Neural cell (in vitro differentiated cells): ENCODE measurements around the gene ANXA6. TPM values are rescaled to one million over a fixed set of nuclear protein-coding genes. Genes with fewer than 3 reads are reported as not detected.

Experiments
- H2AFZ ChIP-seq: fragments of 200-600, 300-800 bp; sonication (generic), shearing (Covaris generic); 2 replicates; pipeline ENCODE4 v1.6.0; 2014; ENCODE audit warnings: low read depth, mild to moderate bottlenecking, antibody characterized with exemption, low read length, moderate library complexity
- H3F3A ChIP-seq: fragments of 200-600 bp; shearing (Covaris generic); 2 replicates; pipeline ENCODE4 v1.6.1; 2016; ENCODE audit warnings: mild to moderate bottlenecking, moderate library complexity, mixed read lengths, antibody characterized with exemption, low read length; ENCODE audit not compliant: insufficient read depth, poor library complexity, severe bottlenecking
- H3K27ac ChIP-seq: fragments of 200-600, 300-800 bp; sonication (generic), shearing (Covaris generic); 2 replicates; pipeline ENCODE4 v1.5.1; 2014; ENCODE audit warnings: mild to moderate bottlenecking, low read length, moderate library complexity
- H3K27me3 ChIP-seq: fragments of 300-800, 200-600 bp; sonication (generic), shearing (Covaris generic); 2 replicates; pipeline ENCODE4 v1.6.0; 2014; ENCODE audit warnings: mild to moderate bottlenecking, low read depth, low read length, moderate library complexity; ENCODE audit not compliant: insufficient read depth
- H3K36me3 ChIP-seq: fragments of 300-800, 200-600 bp; sonication (generic), shearing (Covaris generic); 2 replicates; pipeline ENCODE4 v1.5.1; 2014; ENCODE audit warnings: mild to moderate bottlenecking, antibody characterized with exemption, low read length, moderate library complexity; ENCODE audit not compliant: insufficient read depth
- H3K4me2 ChIP-seq: fragments of 300-800, 200-600 bp; sonication (generic), shearing (Covaris generic); 2 replicates; pipeline ENCODE4 v1.6.0; 2014; ENCODE audit warnings: mild to moderate bottlenecking, low read length
- H3K4me3 ChIP-seq: fragments of 300-800, 200-600 bp; sonication (generic), shearing (Covaris generic); 2 replicates; pipeline ENCODE4 v1.5.1; 2014; ENCODE audit warnings: mild to moderate bottlenecking, low read length, moderate library complexity
- H3K79me2 ChIP-seq: fragments of 200-600 bp; shearing (Covaris generic); replicated peaks from 2 replicates; pipeline ENCODE4 v1.6.0; 2014; ENCODE audit warnings: mild to moderate bottlenecking, low read length, moderate library complexity; ENCODE audit not compliant: insufficient read depth
- H3K9ac ChIP-seq: fragments of 300-800, 200-600 bp; sonication (generic), shearing (Covaris generic); 2 replicates; pipeline ENCODE4 v1.6.1; 2016; ENCODE audit warnings: mild to moderate bottlenecking, low read length, mixed read lengths
- H3K9me2 ChIP-seq: fragments of 200-600 bp; shearing (Covaris generic); 2 replicates; pipeline ENCODE4 v1.6.1; 2016; ENCODE audit warnings: mild to moderate bottlenecking, low read length, mixed read lengths; ENCODE audit not compliant: insufficient read depth
- H3K9me3 ChIP-seq: fragments of 200-600, 300-800 bp; sonication (generic), shearing (Covaris generic); 2 replicates; pipeline ENCODE4 v1.6.1; 2016; ENCODE audit warnings: mild to moderate bottlenecking, mixed run types, low read length, moderate library complexity, mixed read lengths
- H4K20me1 ChIP-seq: fragments of 200-600 bp; shearing (Covaris generic); 2 replicates; pipeline ENCODE4 v1.6.1; 2016; ENCODE audit warnings: mild to moderate bottlenecking, mixed run types; ENCODE audit not compliant: insufficient read depth
- EP300 ChIP-seq: fragments of 450-650 bp; conservative IDR thresholded peaks from 2 replicates; pipeline ENCODE4 v1.6.1; 2014; ENCODE audit warnings: antibody characterized with exemption, mild to moderate bottlenecking, moderate library complexity; ENCODE audit not compliant: poor library complexity, severe bottlenecking
- EZH2 ChIP-seq: fragments of 200-600, 300-800 bp; shearing (Covaris generic), sonication (generic); IDR thresholded peaks from 2 replicates; pipeline ENCODE4 v1.6.1; 2014; ENCODE audit warnings: antibody characterized with exemption, low read length, borderline replicate concordance, mild to moderate bottlenecking; ENCODE audit not compliant: insufficient read depth, poor library complexity, severe bottlenecking
- MXI1 ChIP-seq: fragments of 450-650 bp; conservative IDR thresholded peaks from 2 replicates; pipeline ENCODE4 v1.6.1; 2014; ENCODE audit warnings: antibody characterized with exemption, mild to moderate bottlenecking; ENCODE audit not compliant: poor library complexity, severe bottlenecking
- POLR2AphosphoS5 ChIP-seq: IDR thresholded peaks from 2 replicates; pipeline ENCODE4 v1.6.1; 2012
- RAD21 ChIP-seq: fragments of 450-650 bp; conservative IDR thresholded peaks from 2 replicates; pipeline ENCODE4 v1.6.1; 2014; ENCODE audit warnings: antibody characterized with exemption, mild to moderate bottlenecking, moderate library complexity
- SMC3 ChIP-seq: fragments of 450-650 bp; conservative IDR thresholded peaks from 2 replicates; pipeline ENCODE4 v1.6.1; 2014; ENCODE audit warnings: antibody characterized with exemption, mild to moderate bottlenecking, moderate library complexity; ENCODE audit not compliant: poor library complexity
- TAF1 ChIP-seq: IDR thresholded peaks from 2 replicates; pipeline ENCODE4 v1.6.1; 2012; ENCODE audit warnings: low read depth
- polyA plus RNA-seq: library from polyadenylated mRNA; depleted of rRNA; stranded (reverse); fragments of >200 nt; gene quantifications from 2 replicates; pipeline ENCODE4 v1.2.3, GENCODE V29; 2014
- TF ChIP-seq, protein P1 (sequence below): IDR thresholded peaks from 2 replicates; pipeline ENCODE4 v1.6.1; 2012; ENCODE audit warnings: borderline replicate concordance
- TF ChIP-seq, protein P2 (sequence below): fragments of 450-650 bp; IDR thresholded peaks from 2 replicates; pipeline ENCODE4 v1.5.1; 2014; ENCODE audit warnings: antibody characterized with exemption, mild to moderate bottlenecking, moderate library complexity; ENCODE audit not compliant: poor library complexity, severe bottlenecking

ANXA6 gene
- polyA plus RNA-seq, 1 donor from 2014 or later, result 27.5 TPM

DNA sequence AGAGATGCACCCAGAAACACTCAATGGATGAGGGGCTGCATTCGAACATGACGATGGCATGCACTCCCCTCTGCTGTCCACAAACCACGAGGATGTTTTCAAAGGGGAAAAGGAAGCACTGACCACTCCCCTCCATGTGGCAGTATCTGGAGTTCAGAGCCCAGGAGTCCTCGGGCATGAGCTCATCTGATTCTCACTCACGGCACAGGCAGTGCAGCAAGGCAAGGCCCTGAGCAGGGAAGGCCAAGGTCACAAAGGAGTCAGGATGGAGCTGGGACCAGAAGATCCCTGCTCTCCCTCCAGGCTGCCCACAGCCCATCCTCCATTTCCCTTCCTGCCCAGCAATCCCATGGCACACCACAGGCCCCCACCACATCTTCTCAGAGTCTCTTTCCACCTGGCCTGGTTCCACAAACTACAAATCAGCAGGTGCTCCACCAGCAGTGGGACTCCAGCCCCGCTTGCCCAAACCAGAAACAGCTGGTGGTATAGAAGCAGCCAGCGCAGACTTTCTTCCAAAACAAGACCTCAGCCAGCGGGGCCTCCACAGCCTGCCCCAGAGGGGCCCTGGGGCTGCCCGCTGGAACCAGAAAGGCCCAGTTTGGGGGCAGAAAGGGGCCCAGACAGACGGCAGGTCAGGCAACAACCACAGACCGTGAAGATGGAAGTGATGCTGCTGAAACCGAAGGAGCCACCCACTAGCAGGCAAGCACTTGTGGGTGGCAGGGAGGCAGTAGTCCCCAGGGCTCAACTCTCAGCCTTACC, 89.0 kb downstream of the ANXA6 start:
- no peak overlapping the region for H3K9ac ChIP-seq
- H3F3A ChIP-seq, result no peaks in the 10 kb centered on the region
- no peaks in the 10 kb centered on the region for H3K9me2 ChIP-seq
- no peaks in the 10 kb centered on the region for H3K36me3 ChIP-seq
- H3K4me2 ChIP-seq, result no peak overlapping the region
- H3K27ac ChIP-seq, result no peak overlapping the region
- H3K79me2 ChIP-seq, result no peaks in the 10 kb centered on the region
- H4K20me1 ChIP-seq, result no peaks in the 10 kb centered on the region
- H3K9me3 ChIP-seq, result no peaks in the 10 kb centered on the region
- H3K27me3 ChIP-seq, result no peaks in the 10 kb centered on the region
- H3K4me3 ChIP-seq, result no peak overlapping the region
- H2AFZ ChIP-seq, result no peak overlapping the region
- TF ChIP-seq, protein P1, sequence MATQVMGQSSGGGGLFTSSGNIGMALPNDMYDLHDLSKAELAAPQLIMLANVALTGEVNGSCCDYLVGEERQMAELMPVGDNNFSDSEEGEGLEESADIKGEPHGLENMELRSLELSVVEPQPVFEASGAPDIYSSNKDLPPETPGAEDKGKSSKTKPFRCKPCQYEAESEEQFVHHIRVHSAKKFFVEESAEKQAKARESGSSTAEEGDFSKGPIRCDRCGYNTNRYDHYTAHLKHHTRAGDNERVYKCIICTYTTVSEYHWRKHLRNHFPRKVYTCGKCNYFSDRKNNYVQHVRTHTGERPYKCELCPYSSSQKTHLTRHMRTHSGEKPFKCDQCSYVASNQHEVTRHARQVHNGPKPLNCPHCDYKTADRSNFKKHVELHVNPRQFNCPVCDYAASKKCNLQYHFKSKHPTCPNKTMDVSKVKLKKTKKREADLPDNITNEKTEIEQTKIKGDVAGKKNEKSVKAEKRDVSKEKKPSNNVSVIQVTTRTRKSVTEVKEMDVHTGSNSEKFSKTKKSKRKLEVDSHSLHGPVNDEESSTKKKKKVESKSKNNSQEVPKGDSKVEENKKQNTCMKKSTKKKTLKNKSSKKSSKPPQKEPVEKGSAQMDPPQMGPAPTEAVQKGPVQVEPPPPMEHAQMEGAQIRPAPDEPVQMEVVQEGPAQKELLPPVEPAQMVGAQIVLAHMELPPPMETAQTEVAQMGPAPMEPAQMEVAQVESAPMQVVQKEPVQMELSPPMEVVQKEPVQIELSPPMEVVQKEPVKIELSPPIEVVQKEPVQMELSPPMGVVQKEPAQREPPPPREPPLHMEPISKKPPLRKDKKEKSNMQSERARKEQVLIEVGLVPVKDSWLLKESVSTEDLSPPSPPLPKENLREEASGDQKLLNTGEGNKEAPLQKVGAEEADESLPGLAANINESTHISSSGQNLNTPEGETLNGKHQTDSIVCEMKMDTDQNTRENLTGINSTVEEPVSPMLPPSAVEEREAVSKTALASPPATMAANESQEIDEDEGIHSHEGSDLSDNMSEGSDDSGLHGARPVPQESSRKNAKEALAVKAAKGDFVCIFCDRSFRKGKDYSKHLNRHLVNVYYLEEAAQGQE, result no peak
- TF ChIP-seq TAF1 (no peak), EP300 (no peak)

- Histone ChIP-seq H3K27me3 (no peaks in the 10 kb centered on the region), H2AFZ (no peak overlapping the region), H4K20me1 (no peaks in the 10 kb centered on the region), H3K27ac (no peak overlapping the region), H3K36me3 (no peaks in the 10 kb centered on the region), H3K4me3 (no peak overlapping the region), H3K9ac (no peak overlapping the region), H3K79me2 (no peaks in the 10 kb centered on the region), H3F3A (no peaks in the 10 kb centered on the region), H3K9me2 (no peaks in the 10 kb centered on the region), H3K4me2 (no peak overlapping the region), H3K9me3 (no peaks in the 10 kb centered on the region)
- TF ChIP-seq MXI1 (no peak), EP300 (no peak), TAF1 (no peak), POLR2AphosphoS5 (no peak), RAD21 (no peak), SMC3 (no peak), EZH2 (no peak)
- TF ChIP-seq, protein P1, result no peak
- TF ChIP-seq, protein P2, sequence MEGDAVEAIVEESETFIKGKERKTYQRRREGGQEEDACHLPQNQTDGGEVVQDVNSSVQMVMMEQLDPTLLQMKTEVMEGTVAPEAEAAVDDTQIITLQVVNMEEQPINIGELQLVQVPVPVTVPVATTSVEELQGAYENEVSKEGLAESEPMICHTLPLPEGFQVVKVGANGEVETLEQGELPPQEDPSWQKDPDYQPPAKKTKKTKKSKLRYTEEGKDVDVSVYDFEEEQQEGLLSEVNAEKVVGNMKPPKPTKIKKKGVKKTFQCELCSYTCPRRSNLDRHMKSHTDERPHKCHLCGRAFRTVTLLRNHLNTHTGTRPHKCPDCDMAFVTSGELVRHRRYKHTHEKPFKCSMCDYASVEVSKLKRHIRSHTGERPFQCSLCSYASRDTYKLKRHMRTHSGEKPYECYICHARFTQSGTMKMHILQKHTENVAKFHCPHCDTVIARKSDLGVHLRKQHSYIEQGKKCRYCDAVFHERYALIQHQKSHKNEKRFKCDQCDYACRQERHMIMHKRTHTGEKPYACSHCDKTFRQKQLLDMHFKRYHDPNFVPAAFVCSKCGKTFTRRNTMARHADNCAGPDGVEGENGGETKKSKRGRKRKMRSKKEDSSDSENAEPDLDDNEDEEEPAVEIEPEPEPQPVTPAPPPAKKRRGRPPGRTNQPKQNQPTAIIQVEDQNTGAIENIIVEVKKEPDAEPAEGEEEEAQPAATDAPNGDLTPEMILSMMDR, result no peak
Measured at GRCh38 chr5:151067632-151068432, 89.7 kb downstream of the ANXA6 start.
